Renal cortical epithelial cell (primary cell): ENCODE measurements around the gene MEF2B. TPM values are rescaled to one million over a fixed set of nuclear protein-coding genes. Genes with fewer than 3 reads are reported as not detected.
A peak's percentile ranks its signal among the peaks of the same experiment; 100 is the strongest.

Experiments
- DNase-seq: peaks from one replicate; pipeline ENCODE4 v3.0.0-alpha.2; 2011; ENCODE audit warnings: low read depth
- total RNA-seq: library from RNA; depleted of rRNA; stranded (reverse); fragments of >200 nt; gene quantifications from 2 replicates; pipeline ENCODE4 v1.2.3, GENCODE V29; 2014

The MEF2B gene
- 0.20 TPM in 1 of 2 replicates, not detected in the other for total RNA-seq

- peak; percentile 38 for DNase-seq
Observed at GRCh38 chr19:19170053-19170872, at the start of gene MEF2B. TSS of gene MEF2B (minus strand) at chr19:19170263. CDS start at chr19:19150735, 19,528 bp downstream.

- DNase-seq, result no peak
Observed at GRCh38 chr19:19218911-19219310, 48.8 kb upstream of the MEF2B start.

- no peak for DNase-seq
Observed at GRCh38 chr19:19217099-19217498, 47.0 kb upstream of the MEF2B start.

- no peak for DNase-seq
Observed at GRCh38 chr19:19215792-19216191, 45.7 kb upstream of the MEF2B start.

- no peak for DNase-seq
Observed at GRCh38 chr19:19214892-19215291, 44.8 kb upstream of the MEF2B start.

GRCh38 chr19:19214159-19214490 lies 44.1 kb upstream of the MEF2B start:
- DNase-seq, result no peak

- DNase-seq, result no peak
Observed at GRCh38 chr19:19213426-19214158, 43.5 kb upstream of the MEF2B start.

- no peak for DNase-seq
Observed at GRCh38 chr19:19212916-19213315, 42.9 kb upstream of the MEF2B start.

GRCh38 chr19:19211499-19212420 lies 41.7 kb upstream of the MEF2B start, which contains the start of gene NCAN:
TSS of gene NCAN (plus strand) at chr19:19211958. CDS start at chr19:19216954, 4,996 bp downstream.
- no peak for DNase-seq

- no peak for DNase-seq
Observed at GRCh38 chr19:19209372-19209771, 39.3 kb upstream of the MEF2B start.

GRCh38 chr19:19207637-19208572 lies 37.8 kb upstream of the MEF2B start:
- DNase-seq, result no peak

- DNase-seq, result no peak
Observed at GRCh38 chr19:19206938-19207337, 36.9 kb upstream of the MEF2B start.

GRCh38 chr19:19205416-19206410 lies 35.6 kb upstream of the MEF2B start:
- DNase-seq, result no peak

GRCh38 chr19:19204181-19204580 lies 34.1 kb upstream of the MEF2B start:
- DNase-seq, result no peak

- DNase-seq, result peak; percentile 85
Observed at GRCh38 chr19:19203012-19203856, 33.2 kb upstream of the MEF2B start, which contains the start of gene NR2C2AP. TSS of gene NR2C2AP (minus strand) at chr19:19203414. CDS start at chr19:19203060, 354 bp downstream.

- DNase-seq, result no peak
Observed at GRCh38 chr19:19202707-19203011, 32.6 kb upstream of the MEF2B start.

GRCh38 chr19:19201697-19202630 lies 31.9 kb upstream of the MEF2B start:
- DNase-seq, result no peak

- no peak for DNase-seq
Observed at GRCh38 chr19:19193926-19194325, 23.9 kb upstream of the MEF2B start.
